Lung (tissue), 12 donors: ENCODE data around the gene CES4A. TPM values are rescaled to one million over a fixed set of nuclear protein-coding genes. Genes with fewer than 3 reads are reported as not detected.

Experiments
- ATAC-seq: fragments of 200-7000 bp; cut with Tn5 transposase; one replicate; pipeline ENCODE4 v1.9.1; 2020; ENCODE audit warnings: moderate number of reproducible peaks; ENCODE audit not compliant: insufficient read depth, low FRiP score
- DNase-seq, 3 donors: peaks; one replicate each; pipeline ENCODE4 v3.0.0-alpha.2; 2013 to 2017
- H3K27ac ChIP-seq, 2 donors: one replicate each; pipeline ENCODE4 v1.5.1; 2013; ENCODE audit warnings: mild to moderate bottlenecking in 2 of 2, moderate library complexity in 2 of 2, control low read depth in 1 of 2, inconsistent platforms in 1 of 2, low read depth in 1 of 2, low read length in 1 of 2
- H3K27me3 ChIP-seq, 3 donors: one replicate each; pipeline ENCODE4 v1.5.1; 2013; ENCODE audit warnings: low read length in 2 of 3; ENCODE audit not compliant: control insufficient read depth in 3 of 3, insufficient read depth in 3 of 3
- H3K36me3 ChIP-seq, 4 donors: one replicate each; pipeline ENCODE4 v1.5.1; 2013; ENCODE audit warnings: low read length in 4 of 4, mild to moderate bottlenecking in 1 of 4, moderate library complexity in 1 of 4; ENCODE audit not compliant: control insufficient read depth in 4 of 4, insufficient read depth in 4 of 4
- H3K4me1 ChIP-seq, 5 donors: one replicate each; pipeline ENCODE4 v1.5.1; 2013; ENCODE audit warnings: low read length in 5 of 5, mild to moderate bottlenecking in 2 of 5, moderate library complexity in 1 of 5; ENCODE audit not compliant: control insufficient read depth in 5 of 5, insufficient read depth in 5 of 5
- H3K4me3 ChIP-seq: one replicate; pipeline ENCODE4 v1.5.1; 2013; ENCODE audit warnings: mild to moderate bottlenecking, control low read depth, moderate library complexity
- H3K9ac ChIP-seq, 2 donors: one replicate each; pipeline ENCODE4 v1.5.1; 2013; ENCODE audit warnings: low read length in 2 of 2, control low read depth in 1 of 2; ENCODE audit not compliant: insufficient read depth in 1 of 2
- H3K9me3 ChIP-seq, 4 donors: one replicate each; pipeline ENCODE4 v1.5.1; 2013; ENCODE audit warnings: low read length in 3 of 4, mild to moderate bottlenecking in 1 of 4, moderate library complexity in 1 of 4; ENCODE audit not compliant: control insufficient read depth in 4 of 4, insufficient read depth in 3 of 4
- CTCF ChIP-seq: IDR thresholded peaks from 2 replicates; pipeline ENCODE4 v1.5.1; 2012; ENCODE audit warnings: mild to moderate bottlenecking; ENCODE audit errors: control extremely low read depth, extremely low read depth
- WGBS, 2 donors: extraction: QIAGEN DNeasy Blood & Tissue Kit; methylation state at CpG; one replicate each; pipeline ENCODE4 v1.1.7; 2013; 5-methylcytosine and 5-hydroxymethylcytosine counted together
- polyA plus RNA-seq, 2 donors: library from polyadenylated mRNA; stranded (reverse); fragments of 200-250 nt; gene quantifications; one replicate each; pipeline ENCODE4 v1.2.1, GENCODE V29; 2013
- total RNA-seq, 2 donors: library from RNA; depleted of rRNA in 1 of 2; stranded (reverse); fragments of >200 nt in 1 of 2; gene quantifications; one replicate each; pipeline ENCODE4 v1.2.1, GENCODE V29; 2014 to 2021
- donor health status: control.
- donor health status: control.
- donor health status: Bipolar disorder and iron deficiency.
- donor health status: healthy.
- donor health status: DM: yes; HTN: yes; CAD: no.

Gene CES4A
- total and polyA plus RNA-seq, 4 donors = 8.0 to 29.8 (median 13.6) TPM

DNA sequence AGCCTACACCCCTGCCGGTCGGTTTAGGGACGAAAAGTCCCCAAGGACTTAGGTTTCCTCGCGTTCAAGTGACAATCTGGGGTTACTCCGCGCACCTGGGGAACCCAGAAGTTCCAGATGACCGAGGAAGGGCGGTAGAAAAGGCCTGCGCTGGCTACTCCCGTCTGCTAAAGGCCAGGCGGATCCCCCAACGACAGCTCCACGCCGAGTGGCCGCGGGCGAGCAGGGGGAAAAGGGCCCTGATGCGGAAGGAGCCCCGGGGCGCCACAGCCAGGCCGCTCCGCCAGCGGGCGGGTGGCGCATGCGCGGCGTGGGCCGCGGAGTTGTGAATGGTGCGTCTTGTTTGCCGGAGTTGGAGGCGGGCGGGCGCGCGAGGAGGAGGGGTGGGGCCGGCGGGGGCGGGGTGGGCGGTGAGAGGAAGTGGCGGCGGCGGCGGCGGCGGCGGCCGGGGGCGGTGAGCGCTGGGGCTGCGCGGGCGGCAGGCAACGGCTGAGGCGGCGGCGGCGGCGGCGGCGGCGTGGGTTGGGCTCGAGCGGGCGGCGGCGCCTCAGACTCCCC is 40.4 kb downstream of the CES4A start, which contains the start of gene CBFB:
TSS of gene CBFB (plus strand) at position 454 of the 558 bp plus-strand sequence. CDS start 259 bp downstream, outside the sequence.
- Histone ChIP-seq H3K4me3 (peak within 1 kb of the TSS; percentile 94), H3K27me3 (no peaks in the 10 kb centered on the region), H3K36me3 (peaks cover 0 to 5% (median 2%) of the 10 kb centered on the region in 4 donors), H3K9ac (peak within 1 kb of the TSS; percentile 49 to 85), H3K4me1 (peaks cover 1 to 38% (median 8%) of the 10 kb centered on the region in 5 donors), H3K9me3 (no peaks in the 10 kb centered on the region), H3K27ac (peak within 1 kb of the TSS; percentile 96 to 98)
- no peak for TF ChIP-seq CTCF
- DNase-seq (peak; percentile 94 to 96 (median 95)), ATAC-seq (peak; percentile 92)
- WGBS, 2 donors = 1% methylated on average over 29 to 69 of the region's 69 CpGs

DNA sequence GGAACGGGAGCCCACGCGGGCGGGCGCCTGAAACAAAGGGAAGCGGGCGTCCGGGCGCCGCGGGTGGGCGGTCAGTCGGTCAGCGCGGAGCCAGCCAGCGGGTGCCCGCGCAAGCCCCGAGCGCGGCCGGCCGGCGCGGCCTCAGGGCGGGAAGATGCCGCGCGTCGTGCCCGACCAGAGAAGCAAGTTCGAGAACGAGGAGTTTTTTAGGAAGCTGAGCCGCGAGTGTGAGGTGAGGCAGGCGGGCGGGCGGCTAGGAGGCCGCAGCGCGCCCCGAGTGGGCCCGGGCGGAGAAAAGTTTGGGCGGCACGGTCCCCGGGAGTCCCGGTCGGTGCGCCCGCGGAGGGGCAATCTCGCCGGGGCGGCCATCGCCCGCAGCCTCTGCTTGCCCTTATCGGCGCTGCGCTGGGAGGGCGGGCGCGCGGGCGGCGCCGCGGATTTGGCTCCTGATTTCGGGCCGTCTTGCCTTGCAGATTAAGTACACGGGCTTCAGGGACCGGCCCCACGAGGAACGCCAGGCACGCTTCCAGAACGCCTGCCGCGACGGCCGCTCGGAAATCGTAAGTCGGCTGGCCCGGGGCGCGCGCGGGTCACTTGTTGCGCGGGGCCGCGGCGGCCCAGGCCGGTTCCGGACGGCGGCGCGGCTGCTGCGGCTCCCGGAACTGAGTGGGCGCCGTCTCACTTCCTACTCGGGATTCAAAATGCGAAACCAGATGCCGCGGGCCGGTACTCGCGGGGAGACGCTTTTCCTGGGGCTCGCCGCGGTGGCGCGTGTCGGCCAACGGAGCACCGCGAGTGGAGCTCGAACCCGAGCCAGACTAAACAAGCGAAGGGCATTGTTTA is 41.1 kb downstream of the CES4A start:
- Histone ChIP-seq H3K27me3 (no peaks in the 10 kb centered on the region), H3K9me3 (no peaks in the 10 kb centered on the region), H3K4me1 (peaks cover 1 to 32% (median 10%) of the 10 kb centered on the region in 5 donors), H3K36me3 (peaks cover 0 to 5% (median 2%) of the 10 kb centered on the region in 4 donors), H3K9ac (peak overlapping the region; percentile 49 to 59), H3K27ac (peak overlapping the region; percentile 92 to 98), H3K4me3 (peak overlapping the region; percentile 94)
- ATAC-seq (peak; percentile 69), DNase-seq (peak; percentile 53 to 67 (median 64))
- WGBS, 2 donors = 0% methylated on average over 100 to 123 of the region's 123 CpGs
- TF ChIP-seq CTCF = no peak

GRCh38 chr16:67030221-67030962 is 42.0 kb downstream of the CES4A start:
- peaks cover 0 to 5% (median 2%) of the 10 kb centered on the region in 4 donors for H3K36me3 ChIP-seq
- ATAC-seq (no peak), DNase-seq (no peak)
- peak overlapping the region; percentile 94 for H3K4me3 ChIP-seq
- H3K9me3 ChIP-seq = no peaks in the 10 kb centered on the region
- H3K27ac ChIP-seq = peak overlapping the region; percentile 92 to 98
- H3K9ac ChIP-seq = peak overlapping the region; percentile 49 to 59
- peaks cover 1 to 25% (median 8%) of the 10 kb centered on the region in 5 donors for H3K4me1 ChIP-seq
- WGBS, 2 donors = 55 to 60% methylated on average over 18 of the region's 18 CpGs
- TF ChIP-seq CTCF = no peak
- H3K27me3 ChIP-seq = no peaks in the 10 kb centered on the region
